GM08714 (cell line): ENCODE measurements around the gene NR1H4.
"Not testable (repeated sequence)": the region's sequence is repeated elsewhere in the genome, so short reads cannot be mapped to it uniquely, and the experiment has no call there.

Source experiments
- H3K4me3 ChIP-seq: fragments of 200-500 bp; sonication (Bioruptor generic); 2 replicates; pipeline ENCODE4 v1.5.1; 2014; ENCODE audit warnings: mild to moderate bottlenecking, low read length, inconsistent platforms
- ZNF274 ChIP-seq: IDR thresholded peaks from 2 replicates; pipeline ENCODE4 v1.6.1; 2012; ENCODE audit warnings: mild to moderate bottlenecking, low read depth, low read length

The NR1H4 gene

GRCh38 chr12:100485983-100486382 lies 12.3 kb downstream of the NR1H4 start:
- no peak overlapping the region for H3K4me3 ChIP-seq
- TF ChIP-seq ZNF274 = no peak

- H3K4me3 ChIP-seq = no peak overlapping the region
- no peak for TF ChIP-seq ZNF274
These were observed 15.7 kb downstream of the NR1H4 start for GRCh38 chr12:100489251-100489820.

GRCh38 chr12:100490056-100490455 lies 16.4 kb downstream of the NR1H4 start:
- TF ChIP-seq ZNF274 = no peak
- no peak overlapping the region for H3K4me3 ChIP-seq

DNA sequence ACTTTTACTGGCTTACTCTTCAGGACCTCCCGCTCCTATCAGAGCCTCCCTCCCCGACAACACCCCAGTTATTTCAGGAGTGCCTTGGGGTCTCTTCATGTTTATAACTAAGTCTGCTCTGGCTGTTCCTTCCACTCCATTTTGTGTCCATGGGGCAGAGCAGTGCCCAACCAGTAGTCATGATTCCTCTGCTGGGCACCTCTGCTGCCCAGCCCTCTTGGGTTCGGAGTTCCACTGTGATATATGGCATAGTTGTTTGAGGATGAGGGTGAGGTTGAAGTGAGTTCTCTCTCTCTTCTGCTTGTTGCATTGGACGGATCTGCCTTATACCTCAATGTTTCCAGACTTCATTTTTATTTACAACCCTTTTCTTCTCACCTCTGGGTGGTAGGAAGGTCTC lies 17.4 kb downstream of the NR1H4 start:
- TF ChIP-seq ZNF274 = no peak

GRCh38 chr12:100493396-100494012 lies 19.8 kb downstream of the NR1H4 start:
- no peak overlapping the region for H3K4me3 ChIP-seq
- no peak for TF ChIP-seq ZNF274

More for the DNA sequence above, 17.4 kb downstream of the NR1H4 start:
- H3K4me3 ChIP-seq = no peak overlapping the region

GRCh38 chr12:100494026-100494425 lies 20.4 kb downstream of the NR1H4 start:
- no peak for TF ChIP-seq ZNF274
- H3K4me3 ChIP-seq = no peak overlapping the region

- TF ChIP-seq ZNF274 = no peak
- no peak overlapping the region for H3K4me3 ChIP-seq
These were observed 20.9 kb downstream of the NR1H4 start for GRCh38 chr12:100494538-100494937.

GRCh38 chr12:100497105-100497795 lies 23.6 kb downstream of the NR1H4 start:
- TF ChIP-seq ZNF274 = no peak

GRCh38 chr12:100498141-100498540 lies 24.5 kb downstream of the NR1H4 start:
- H3K4me3 ChIP-seq = no peak overlapping the region
- TF ChIP-seq ZNF274 = no peak

More at GRCh38 chr12:100497105-100497795, 23.6 kb downstream of the NR1H4 start:
- H3K4me3 ChIP-seq = no peak overlapping the region

DNA sequence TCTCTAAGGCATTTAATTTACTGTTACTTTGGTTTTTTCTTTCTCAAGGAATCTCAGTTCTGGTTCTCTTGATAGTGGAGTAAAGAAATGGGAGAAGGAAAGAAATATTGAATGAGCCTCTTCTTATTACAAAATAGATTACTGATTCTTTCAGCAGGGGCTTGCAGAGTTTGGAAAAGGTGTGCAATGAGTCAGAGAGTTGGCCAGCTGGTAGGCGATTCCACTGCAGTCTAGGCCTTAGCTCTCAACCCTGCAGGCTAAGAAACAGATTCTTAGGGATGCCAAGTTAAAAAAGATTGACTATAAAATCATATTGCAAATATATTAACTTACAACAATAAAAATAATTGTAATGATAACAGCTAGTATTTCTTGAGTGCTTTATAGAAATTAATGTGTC lies 25.8 kb downstream of the NR1H4 start:
- no peak for TF ChIP-seq ZNF274
- no peak overlapping the region for H3K4me3 ChIP-seq

DNA sequence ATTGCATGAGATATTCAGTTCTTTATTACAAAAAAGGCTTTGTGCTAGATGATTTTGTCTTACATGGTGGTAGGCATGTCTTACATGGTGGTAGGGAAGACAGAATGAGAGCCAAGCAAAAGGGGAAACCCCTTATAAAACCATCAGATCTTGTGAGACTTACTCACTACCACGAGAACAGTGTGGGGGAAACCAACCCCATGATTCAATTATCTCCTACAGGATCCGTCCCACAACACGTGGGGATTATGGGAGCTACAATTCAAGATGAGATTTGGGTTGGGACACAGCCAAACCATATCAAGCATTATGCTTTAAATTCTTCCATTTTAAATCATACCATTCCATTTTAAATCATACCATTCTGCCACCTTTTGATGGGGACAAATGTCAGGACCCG lies 29.1 kb downstream of the NR1H4 start:
- H3K4me3 ChIP-seq = not testable (repeated sequence)

GRCh38 chr12:100503228-100503628 lies 29.6 kb downstream of the NR1H4 start:
- no peak overlapping the region for H3K4me3 ChIP-seq
- TF ChIP-seq ZNF274 = no peak

- TF ChIP-seq ZNF274 = no peak
- H3K4me3 ChIP-seq = no peak overlapping the region
These were observed 31.1 kb downstream of the NR1H4 start for GRCh38 chr12:100504804-100505203.

GRCh38 chr12:100508751-100509150 lies 35.1 kb downstream of the NR1H4 start:
- H3K4me3 ChIP-seq = no peak overlapping the region
- TF ChIP-seq ZNF274 = no peak

GRCh38 chr12:100512692-100513091 lies 39.0 kb downstream of the NR1H4 start:
- no peak for TF ChIP-seq ZNF274

DNA sequence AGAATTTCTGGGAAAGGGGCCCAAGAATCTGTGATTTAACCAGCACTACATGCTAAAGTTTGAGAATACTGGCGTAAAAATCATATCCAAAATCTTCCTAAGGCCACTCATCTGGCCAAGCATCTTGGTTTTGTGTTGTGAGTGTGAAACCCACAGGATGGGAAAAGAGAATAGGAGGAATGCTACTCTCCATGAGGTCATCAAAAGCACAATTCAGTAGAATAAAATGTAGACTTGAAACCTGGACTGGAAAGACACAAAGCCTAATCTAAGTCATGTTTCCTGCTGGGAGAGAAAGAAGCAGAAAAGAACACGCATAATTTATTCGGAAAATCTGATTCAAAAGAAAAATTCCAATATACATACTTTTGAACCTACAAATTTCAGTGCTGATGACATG lies 42.3 kb downstream of the NR1H4 start:
- no peak overlapping the region for H3K4me3 ChIP-seq
- no peak for TF ChIP-seq ZNF274

More at GRCh38 chr12:100512692-100513091, 39.0 kb downstream of the NR1H4 start:
- no peak overlapping the region for H3K4me3 ChIP-seq
